Natural killer cell treated with Interleukin-12 subunit alpha and Interleukin-12 subunit beta and Interleukin-15 and Interleukin-18, amount 100 ng/mL, for 72 hours (primary cell): ENCODE data around the gene BLMH. TPM values are rescaled to one million over a fixed set of nuclear protein-coding genes. Genes with fewer than 3 reads are reported as not detected.
A peak's percentile ranks its signal among the peaks of the same experiment; 100 is the strongest.

Source experiments
- ATAC-seq, 2 donors: fragments of 150-1000 bp; cut with Tn5 transposase in 1 of 2; sonication (Bioruptor Pico), chemical (Tn5 transposase) in 1 of 2; 2 replicates each; pipeline ENCODE4 v1.10.0; 2021
- DNase-seq: peaks from one replicate; pipeline ENCODE4 v3.0.0; 2022; ENCODE audit warnings: low spot score
- H3K27ac Mint-ChIP-seq, 2 donors: 1 replicate in 1 of 2; 2 replicates in 1 of 2; pipeline ENCODE4 v1.8.0; 2022; ENCODE audit warnings: mixed read lengths in 2 of 2, mild to moderate bottlenecking in 1 of 2, moderate library complexity in 1 of 2
- H3K27me3 Mint-ChIP-seq, 2 donors: 1 replicate in 1 of 2; 2 replicates in 1 of 2; pipeline ENCODE4 v1.8.0; 2022; ENCODE audit warnings: mixed read lengths in 2 of 2
- H3K36me3 Mint-ChIP-seq: one replicate; pipeline ENCODE4 v1.8.0; 2022; ENCODE audit warnings: mixed read lengths
- H3K4me1 Mint-ChIP-seq, 2 donors: 1 replicate in 1 of 2; 2 replicates in 1 of 2; pipeline ENCODE4 v1.8.0; 2022; ENCODE audit warnings: low read depth in 2 of 2, mixed read lengths in 2 of 2, mild to moderate bottlenecking in 1 of 2
- H3K4me3 Mint-ChIP-seq: one replicate; pipeline ENCODE4 v1.8.0; 2022; ENCODE audit warnings: mixed read lengths
- H3K9me3 Mint-ChIP-seq: 2 replicates; pipeline ENCODE4 v1.8.0; 2022; ENCODE audit warnings: mixed read lengths
- total RNA-seq, 2 donors: library from RNA; stranded (reverse); gene quantifications; one replicate each; pipeline ENCODE4 v1.2.3, GENCODE V29; 2022

The BLMH gene
- total RNA-seq, 2 donors from 2014 or later, result 52.5 to 97.5 TPM

DNA sequence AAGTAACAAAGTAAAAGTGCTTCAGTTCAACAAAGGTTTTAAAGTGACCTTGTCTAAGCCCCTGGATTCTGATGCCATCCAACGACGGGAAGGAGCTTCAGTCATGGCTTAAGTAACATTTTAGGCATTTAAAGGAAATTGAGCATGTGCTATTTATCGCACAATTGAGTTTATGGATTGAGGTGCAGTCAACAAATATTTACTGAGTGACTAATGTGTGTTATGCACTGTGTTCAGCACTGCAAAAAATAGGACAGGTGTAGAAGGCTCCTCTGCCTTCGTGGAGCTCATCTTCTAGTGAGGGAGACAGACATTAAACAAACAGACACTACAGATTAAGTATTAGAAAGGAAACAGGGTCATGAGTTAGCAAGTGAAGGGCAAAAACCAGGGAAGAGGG is 29.6 kb upstream of the BLMH start:
- H3K4me3 Mint-ChIP-seq, result no peak overlapping the region
- no peaks in the 10 kb centered on the region for H3K36me3 Mint-ChIP-seq
- no peak for ATAC-seq
- peaks cover 15 to 18% of the 10 kb centered on the region in 2 donors for H3K4me1 Mint-ChIP-seq
- DNase-seq, result no peak
- H3K27ac Mint-ChIP-seq, result no peak overlapping the region
- peaks cover 0 to 6% of the 10 kb centered on the region in 2 donors for H3K27me3 Mint-ChIP-seq
- no peaks in the 10 kb centered on the region for H3K9me3 Mint-ChIP-seq

DNA sequence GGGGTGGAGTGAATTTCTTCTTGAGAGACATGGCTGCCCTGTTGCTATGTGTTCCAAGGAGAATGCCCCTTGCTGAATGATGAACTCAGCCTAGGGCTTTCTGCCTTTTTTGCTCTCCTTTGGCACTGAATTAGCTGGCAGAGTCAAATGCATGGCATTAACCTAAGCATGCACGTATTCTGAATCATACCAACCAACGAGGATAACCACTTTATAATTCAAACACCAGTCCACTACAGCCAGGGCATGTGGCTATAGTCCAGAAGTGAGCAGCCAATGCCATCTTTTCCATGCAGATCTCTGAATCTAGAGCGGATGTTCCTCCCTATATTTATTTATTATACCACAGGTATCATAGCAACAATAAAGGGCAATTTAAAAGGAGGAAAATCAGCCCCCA is 26.4 kb upstream of the BLMH start:
- Mint-ChIP-seq H3K4me1 (peaks cover 3% of the 10 kb centered on the region in 2 donors), H3K27me3 (peaks cover 0 to 6% of the 10 kb centered on the region in 2 donors), H3K9me3 (no peaks in the 10 kb centered on the region), H3K27ac (no peak overlapping the region), H3K4me3 (no peak overlapping the region), H3K36me3 (no peaks in the 10 kb centered on the region)
- ATAC-seq (no peak), DNase-seq (no peak)

DNA sequence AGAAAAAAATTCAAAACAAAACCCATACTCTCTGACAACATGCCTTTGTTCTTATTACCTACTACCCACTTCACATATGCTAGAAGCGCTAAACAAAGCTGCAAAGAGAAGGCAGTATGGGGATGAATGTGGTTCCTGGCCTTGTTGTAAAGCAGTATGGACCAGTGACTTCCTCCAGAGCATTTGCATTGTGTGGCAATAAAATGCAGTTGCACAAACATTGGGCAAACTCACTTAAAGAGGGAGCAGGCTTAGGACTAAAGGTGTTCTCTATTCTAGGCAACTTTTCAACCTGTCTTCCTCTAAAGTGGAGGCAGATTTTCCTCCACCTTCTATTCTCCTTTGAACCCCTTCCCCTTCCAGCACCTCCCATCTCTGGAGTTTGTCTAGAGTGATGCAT is 25.0 kb upstream of the BLMH start:
- no peak overlapping the region for H3K4me3 Mint-ChIP-seq
- no peak for DNase-seq
- H3K4me1 Mint-ChIP-seq, result no peaks in the 10 kb centered on the region
- H3K27me3 Mint-ChIP-seq, result peaks cover 0 to 6% of the 10 kb centered on the region in 2 donors
- no peak for ATAC-seq
- no peaks in the 10 kb centered on the region for H3K9me3 Mint-ChIP-seq
- no peak overlapping the region for H3K27ac Mint-ChIP-seq
- H3K36me3 Mint-ChIP-seq, result no peaks in the 10 kb centered on the region

DNA sequence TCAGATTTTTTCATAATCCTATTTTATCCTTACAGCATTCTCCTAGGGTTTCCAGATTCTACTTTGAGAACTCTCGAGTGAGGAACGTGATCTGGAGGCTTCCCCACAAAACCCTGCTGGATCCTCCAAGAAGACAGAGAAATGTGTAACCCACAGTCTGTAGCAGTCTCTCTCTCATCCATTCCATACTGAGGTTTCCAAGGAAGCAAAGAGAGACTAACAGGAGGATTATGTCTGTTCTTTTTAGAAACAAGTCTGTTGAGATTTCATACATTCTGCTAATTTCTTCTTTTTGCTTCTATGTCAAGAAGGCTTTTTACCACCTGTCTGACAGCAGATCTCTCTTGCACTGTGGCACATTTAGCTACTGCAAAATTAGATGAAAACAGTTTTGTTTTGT is 23.4 kb upstream of the BLMH start:
- ATAC-seq (no peak), DNase-seq (no peak)
- no peak overlapping the region for H3K27ac Mint-ChIP-seq
- no peak overlapping the region for H3K4me3 Mint-ChIP-seq
- no peaks in the 10 kb centered on the region for H3K9me3 Mint-ChIP-seq
- H3K27me3 Mint-ChIP-seq, result peaks cover 0 to 6% of the 10 kb centered on the region in 2 donors
- H3K4me1 Mint-ChIP-seq, result no peaks in the 10 kb centered on the region
- H3K36me3 Mint-ChIP-seq, result no peaks in the 10 kb centered on the region

DNA sequence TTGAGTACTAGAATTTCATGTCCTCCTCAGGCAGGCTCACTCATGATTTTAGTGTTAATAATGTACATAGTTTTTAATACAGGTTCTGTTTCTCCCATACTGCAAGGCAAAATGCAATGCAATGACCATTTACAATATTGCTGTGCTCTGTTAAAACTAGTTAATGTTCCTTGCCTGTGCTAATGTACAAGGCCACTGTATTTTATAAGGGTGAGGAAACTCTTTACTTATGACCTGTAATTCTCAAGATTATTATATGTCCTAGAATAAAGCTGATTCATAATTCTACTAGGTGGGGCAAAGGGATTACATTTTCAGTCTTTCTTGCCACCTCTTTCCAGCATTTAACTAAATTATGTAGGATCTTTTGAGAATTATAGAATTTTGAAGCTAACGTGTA is 22.7 kb upstream of the BLMH start:
- no peak overlapping the region for H3K4me3 Mint-ChIP-seq
- no peak for DNase-seq
- H3K27ac Mint-ChIP-seq, result no peak overlapping the region

DNA sequence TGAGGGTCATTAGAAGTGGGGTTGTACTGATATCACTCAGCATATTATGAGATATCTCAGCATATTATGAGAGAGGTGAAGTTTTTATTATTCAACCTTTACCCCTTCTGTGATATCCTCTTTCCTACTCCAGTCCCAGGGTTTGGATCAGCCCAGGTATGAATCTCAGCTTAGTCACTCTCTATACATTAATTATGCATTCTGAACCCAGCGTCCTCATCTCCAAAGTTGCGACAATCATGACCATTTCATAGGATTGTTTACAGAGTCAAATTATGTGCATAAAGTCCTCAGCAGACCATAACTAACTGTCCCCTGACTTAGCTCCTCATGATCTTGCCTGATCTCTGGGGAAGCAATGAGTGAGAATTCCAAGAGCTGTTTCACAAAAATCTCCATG is 20.5 kb upstream of the BLMH start:
- H3K4me3 Mint-ChIP-seq, result no peak overlapping the region
- no peaks in the 10 kb centered on the region for H3K9me3 Mint-ChIP-seq
- DNase-seq (no peak), ATAC-seq (no peak)
- H3K27ac Mint-ChIP-seq, result no peak overlapping the region
- H3K27me3 Mint-ChIP-seq, result peaks cover 0 to 3% of the 10 kb centered on the region in 2 donors
- no peaks in the 10 kb centered on the region for H3K4me1 Mint-ChIP-seq
- no peaks in the 10 kb centered on the region for H3K36me3 Mint-ChIP-seq

More for the DNA sequence above, 22.7 kb upstream of the BLMH start:
- no peak for ATAC-seq
- H3K27me3 Mint-ChIP-seq, result peaks cover 0 to 4% of the 10 kb centered on the region in 2 donors
- H3K36me3 Mint-ChIP-seq, result no peaks in the 10 kb centered on the region
- no peaks in the 10 kb centered on the region for H3K4me1 Mint-ChIP-seq
- H3K9me3 Mint-ChIP-seq, result no peaks in the 10 kb centered on the region

DNA sequence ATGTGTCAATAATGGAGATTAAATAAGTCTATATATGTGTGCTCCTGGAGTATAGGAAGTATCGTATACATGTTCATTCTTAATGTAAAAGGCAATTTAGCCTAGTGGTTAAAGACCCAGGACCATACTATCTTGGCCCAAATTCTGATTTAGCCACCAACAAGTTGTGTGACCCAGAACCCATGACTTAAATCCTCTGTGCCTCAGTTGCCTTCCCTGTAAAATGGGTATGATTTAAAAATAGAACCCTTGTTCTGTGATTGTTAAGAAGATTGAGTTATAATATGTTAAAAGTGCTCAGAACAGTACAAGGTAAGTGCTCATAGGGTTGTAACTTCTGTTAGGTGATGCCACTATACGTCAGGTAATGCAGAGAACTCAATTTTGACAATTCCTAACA is 18.8 kb upstream of the BLMH start:
- DNase-seq (no peak), ATAC-seq (no peak)
- Mint-ChIP-seq H3K36me3 (no peaks in the 10 kb centered on the region), H3K9me3 (no peaks in the 10 kb centered on the region), H3K27ac (no peak overlapping the region), H3K4me3 (no peak overlapping the region), H3K4me1 (no peaks in the 10 kb centered on the region), H3K27me3 (peaks cover 0 to 3% of the 10 kb centered on the region in 2 donors)

DNA sequence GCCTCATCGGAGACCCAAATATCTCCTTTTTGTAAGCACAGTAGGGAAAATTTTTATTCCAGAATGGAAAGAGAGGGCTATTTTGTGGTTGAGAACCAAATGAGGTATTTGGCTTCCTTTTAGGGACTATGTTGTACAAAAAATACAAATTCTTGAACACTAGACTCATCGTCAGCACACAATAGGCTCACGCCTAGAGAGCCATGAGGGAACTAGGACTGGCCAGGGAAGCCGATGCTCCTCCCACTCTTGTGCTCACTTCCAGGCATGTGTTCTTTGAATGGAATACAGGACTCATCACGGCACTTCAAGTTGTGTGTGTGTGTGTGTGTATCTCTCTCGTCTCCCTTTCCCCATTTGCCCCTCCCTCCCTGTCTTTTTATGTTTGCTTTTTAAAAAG is 17.8 kb upstream of the BLMH start:
- ATAC-seq (no peak), DNase-seq (no peak)
- no peaks in the 10 kb centered on the region for H3K9me3 Mint-ChIP-seq
- H3K27me3 Mint-ChIP-seq, result no peaks in the 10 kb centered on the region
- H3K36me3 Mint-ChIP-seq, result no peaks in the 10 kb centered on the region
- no peak overlapping the region for H3K27ac Mint-ChIP-seq
- H3K4me3 Mint-ChIP-seq, result no peak overlapping the region
- no peaks in the 10 kb centered on the region for H3K4me1 Mint-ChIP-seq

DNA sequence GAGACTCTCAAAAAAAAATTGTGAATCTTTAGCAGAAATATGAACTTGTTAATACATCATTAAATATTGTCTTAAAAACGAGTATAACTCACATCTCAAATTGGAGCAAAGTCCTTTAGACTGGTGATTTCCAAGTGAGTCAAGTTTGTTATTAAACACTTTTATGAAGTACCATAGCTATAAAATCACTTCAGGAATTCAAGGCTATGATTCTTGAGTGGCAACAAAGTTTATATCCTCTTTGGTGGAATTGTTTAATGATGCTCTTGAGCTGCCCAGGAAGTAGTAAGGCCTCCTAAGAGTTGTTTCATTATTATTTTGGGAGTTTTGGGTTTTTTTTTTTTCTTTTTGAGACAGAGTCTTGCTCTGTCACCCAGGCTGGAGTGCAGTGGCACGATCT is 16.7 kb upstream of the BLMH start:
- H3K9me3 Mint-ChIP-seq, result no peaks in the 10 kb centered on the region
- no peaks in the 10 kb centered on the region for H3K27me3 Mint-ChIP-seq
- no peak overlapping the region for H3K4me3 Mint-ChIP-seq
- no peaks in the 10 kb centered on the region for H3K36me3 Mint-ChIP-seq
- no peaks in the 10 kb centered on the region for H3K4me1 Mint-ChIP-seq
- ATAC-seq, result no peak
- H3K27ac Mint-ChIP-seq, result no peak overlapping the region
- DNase-seq, result no peak

DNA sequence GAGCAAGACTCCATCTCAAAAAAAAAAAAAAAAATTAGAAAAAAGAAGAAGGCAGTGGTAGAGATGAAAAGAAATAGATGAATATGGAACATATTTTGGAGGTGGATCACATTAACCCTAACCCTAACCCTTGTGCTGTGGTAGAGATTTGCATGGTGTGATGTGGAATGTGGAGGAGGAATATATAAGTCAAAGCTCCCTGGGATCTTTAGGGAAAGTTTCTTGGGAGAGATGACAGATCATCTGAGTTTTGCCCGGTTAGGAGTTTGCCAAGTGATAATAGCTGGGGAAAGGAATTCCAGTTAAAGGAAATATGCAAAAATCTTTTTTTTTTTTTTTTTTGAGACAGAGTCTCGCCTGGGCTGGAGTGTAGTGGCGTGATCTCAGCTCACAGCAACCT is 13.0 kb upstream of the BLMH start:
- ATAC-seq (no peak), DNase-seq (no peak)
- Mint-ChIP-seq H3K4me3 (no peak overlapping the region), H3K27me3 (no peaks in the 10 kb centered on the region), H3K27ac (no peak overlapping the region), H3K4me1 (no peaks in the 10 kb centered on the region), H3K9me3 (no peaks in the 10 kb centered on the region), H3K36me3 (no peaks in the 10 kb centered on the region)

DNA sequence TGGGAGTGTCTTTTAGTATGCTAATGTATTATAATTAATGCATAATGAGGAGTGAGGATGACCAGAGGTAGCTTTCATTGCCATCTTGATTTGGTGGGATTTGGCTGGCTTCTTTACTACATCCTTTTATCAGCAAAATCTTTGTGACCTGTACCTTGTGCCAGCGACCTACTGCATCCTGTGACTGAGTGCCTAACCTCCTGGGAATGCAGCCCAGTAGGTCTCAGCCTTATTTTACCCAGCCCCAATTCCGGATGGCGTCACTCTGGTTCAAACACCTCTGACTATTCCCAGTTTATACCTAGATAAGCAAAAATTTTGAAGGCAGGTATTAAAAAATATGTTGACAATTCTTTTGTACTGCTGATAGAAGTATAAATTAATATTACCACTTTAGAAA is 10.5 kb upstream of the BLMH start:
- ATAC-seq, result no peak
- no peak overlapping the region for H3K4me3 Mint-ChIP-seq
- DNase-seq, result no peak
- no peak overlapping the region for H3K27ac Mint-ChIP-seq
- H3K27me3 Mint-ChIP-seq, result no peaks in the 10 kb centered on the region
- no peaks in the 10 kb centered on the region for H3K4me1 Mint-ChIP-seq
- H3K36me3 Mint-ChIP-seq, result no peaks in the 10 kb centered on the region
- no peaks in the 10 kb centered on the region for H3K9me3 Mint-ChIP-seq

DNA sequence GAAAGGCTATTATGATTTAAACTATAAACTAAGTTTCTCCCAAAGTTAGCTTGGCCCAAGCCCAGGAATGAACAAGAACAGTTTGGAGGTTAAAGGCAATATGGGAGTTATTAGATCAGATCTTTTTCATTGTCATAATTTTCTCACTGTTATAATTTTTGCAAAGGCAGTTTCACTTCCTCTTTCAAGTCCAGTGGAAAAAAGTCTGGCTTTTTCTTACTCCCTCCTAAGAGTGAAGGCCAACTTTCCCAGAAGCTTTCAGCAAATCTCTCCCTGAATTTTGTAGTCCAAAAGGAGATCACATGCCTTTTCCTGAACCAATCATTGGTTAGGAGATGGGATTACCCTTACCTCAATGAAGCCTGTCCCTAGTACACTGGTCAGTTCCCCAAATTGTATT is 9.1 kb upstream of the BLMH start:
- Mint-ChIP-seq H3K4me1 (no peaks in the 10 kb centered on the region), H3K36me3 (no peaks in the 10 kb centered on the region), H3K4me3 (no peak overlapping the region), H3K27ac (no peak overlapping the region), H3K27me3 (no peaks in the 10 kb centered on the region), H3K9me3 (no peaks in the 10 kb centered on the region)
- DNase-seq (no peak), ATAC-seq (no peak)

DNA sequence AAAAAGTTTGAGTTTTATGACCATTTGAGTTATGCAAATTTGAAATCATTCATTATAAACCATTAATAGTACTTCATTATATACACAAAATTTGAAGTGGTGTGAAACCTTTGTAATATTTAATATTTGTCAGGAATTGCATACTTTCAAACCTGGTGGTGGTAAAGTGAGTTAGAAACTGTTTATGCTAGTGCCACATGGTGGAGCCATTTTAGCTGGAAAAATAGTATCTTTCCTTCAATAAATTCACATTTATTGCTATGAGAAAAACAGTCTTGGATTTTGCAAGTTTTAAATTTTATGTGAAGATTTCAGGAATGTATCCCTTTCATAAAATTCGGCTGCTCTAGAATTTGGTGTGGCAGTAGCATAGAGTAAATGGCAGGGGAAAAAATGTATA is 7.3 kb upstream of the BLMH start:
- H3K9me3 Mint-ChIP-seq, result no peaks in the 10 kb centered on the region

DNA sequence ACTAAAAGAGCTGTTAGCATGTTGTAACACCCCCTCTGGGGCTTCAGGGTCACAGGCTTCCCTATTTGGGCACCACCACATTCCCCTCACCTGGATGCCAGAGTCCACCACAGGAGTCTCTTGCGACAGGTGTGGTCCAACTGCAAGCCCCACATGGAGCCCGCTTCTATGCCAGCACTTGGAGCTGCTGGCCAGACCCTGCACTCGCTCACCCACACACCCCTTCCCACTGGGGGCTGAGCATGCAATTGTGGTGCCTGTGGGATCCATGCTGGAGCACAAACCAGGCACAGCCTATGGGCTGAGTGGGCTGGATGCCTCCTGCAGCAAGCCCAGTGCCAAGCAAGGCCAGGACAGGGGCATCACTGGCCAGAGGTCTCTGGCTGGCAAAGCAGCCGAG is 6.0 kb upstream of the BLMH start:
- Mint-ChIP-seq H3K4me1 (no peaks in the 10 kb centered on the region), H3K36me3 (no peaks in the 10 kb centered on the region), H3K27me3 (no peaks in the 10 kb centered on the region), H3K9me3 (no peaks in the 10 kb centered on the region), H3K27ac (no peak overlapping the region), H3K4me3 (no peak overlapping the region)
- ATAC-seq, result peak in 1 of 2 donors; percentile 36
- no peak for DNase-seq

More for the DNA sequence above, 7.3 kb upstream of the BLMH start:
- no peaks in the 10 kb centered on the region for H3K4me1 Mint-ChIP-seq
- no peak overlapping the region for H3K4me3 Mint-ChIP-seq
- H3K27me3 Mint-ChIP-seq, result no peaks in the 10 kb centered on the region
- ATAC-seq, result no peak
- no peak overlapping the region for H3K27ac Mint-ChIP-seq
- no peaks in the 10 kb centered on the region for H3K36me3 Mint-ChIP-seq
- no peak for DNase-seq

DNA sequence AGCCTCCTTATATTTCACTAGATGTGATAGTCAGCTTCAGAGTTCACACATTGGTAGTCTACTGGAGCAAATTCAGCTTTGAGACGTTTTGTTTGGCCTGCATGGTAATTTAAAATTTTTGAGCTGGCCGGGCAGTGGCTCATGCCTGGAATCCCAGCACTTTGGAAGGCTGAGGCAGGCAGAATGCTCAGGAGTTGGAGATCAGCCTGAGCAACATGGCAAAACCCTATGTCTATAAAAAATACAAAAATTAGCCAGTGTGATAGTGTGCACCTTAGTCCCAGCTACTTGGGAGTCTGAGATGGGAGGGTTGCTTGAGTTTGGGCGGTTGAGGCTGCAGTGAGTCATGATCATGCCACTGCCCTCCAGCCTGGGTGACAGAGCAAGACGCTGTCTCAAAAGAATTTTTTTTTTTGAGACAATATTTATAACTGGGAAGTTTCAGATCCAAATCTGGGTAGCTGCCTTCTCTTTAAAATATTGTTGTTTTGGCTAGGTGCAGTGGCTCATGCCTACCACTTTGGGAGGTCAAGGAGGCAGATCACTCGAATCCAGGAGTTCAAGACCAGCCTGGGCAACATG is 4.8 kb upstream of the BLMH start:
- DNase-seq (no peak), ATAC-seq (no peak)
- H3K27me3 Mint-ChIP-seq, result no peaks in the 10 kb centered on the region
- no peaks in the 10 kb centered on the region for H3K36me3 Mint-ChIP-seq
- no peaks in the 10 kb centered on the region for H3K9me3 Mint-ChIP-seq
- H3K4me3 Mint-ChIP-seq, result no peak overlapping the region
- H3K4me1 Mint-ChIP-seq, result no peaks in the 10 kb centered on the region
- H3K27ac Mint-ChIP-seq, result no peak overlapping the region
